Effector CD4-positive, alpha-beta T cell (primary cell): Measurements from ENCODE around the gene SARNP.
"Not testable (repeated sequence)": the region's sequence is repeated elsewhere in the genome, so short reads cannot be mapped to it uniquely, and the experiment has no call there.

Experiments
- DNase-seq: peaks from one replicate; pipeline ENCODE4 v3.0.0-alpha.2; 2020

Gene SARNP

DNA sequence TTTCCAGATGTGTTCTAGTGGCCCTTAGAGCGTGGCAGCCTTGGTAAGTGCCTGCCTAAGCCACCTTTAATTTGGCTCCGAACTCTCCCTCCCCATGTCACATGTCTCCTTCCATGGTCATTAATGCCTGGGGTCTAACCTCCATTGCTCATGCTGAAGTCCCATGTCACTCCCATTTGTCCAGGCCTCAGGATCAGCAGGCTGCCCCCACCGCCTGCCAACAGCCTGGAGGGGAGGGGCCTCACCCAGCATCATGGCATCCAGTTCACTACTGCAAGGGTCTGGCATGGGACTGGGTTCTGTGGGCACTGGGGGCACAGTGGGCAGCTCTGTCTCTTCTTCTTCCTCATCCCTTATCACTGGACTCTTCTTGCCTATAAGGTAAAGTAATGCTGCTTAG lies 20.8 kb upstream of the SARNP start:
- no peak for DNase-seq

DNA sequence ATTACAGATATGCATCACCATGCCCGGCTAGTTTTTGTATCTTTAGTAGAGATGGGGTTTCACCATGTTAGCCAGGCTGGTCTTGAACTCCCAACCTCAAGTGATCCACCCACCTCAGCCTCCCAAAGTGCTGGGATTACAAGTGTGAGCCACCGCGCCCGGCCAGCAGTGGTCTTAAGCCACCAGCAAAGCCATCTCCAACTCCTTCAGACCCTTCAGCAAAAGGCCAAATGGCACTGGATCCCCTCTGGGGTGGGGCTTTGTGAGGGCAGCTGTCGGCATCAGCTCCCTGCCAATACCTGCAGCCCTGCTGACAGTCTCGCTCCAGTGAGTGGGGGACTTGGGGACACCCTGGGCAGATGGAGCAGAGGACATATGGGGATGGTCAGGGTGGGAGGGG lies 16.9 kb upstream of the SARNP start:
- not testable (repeated sequence) for DNase-seq

DNA sequence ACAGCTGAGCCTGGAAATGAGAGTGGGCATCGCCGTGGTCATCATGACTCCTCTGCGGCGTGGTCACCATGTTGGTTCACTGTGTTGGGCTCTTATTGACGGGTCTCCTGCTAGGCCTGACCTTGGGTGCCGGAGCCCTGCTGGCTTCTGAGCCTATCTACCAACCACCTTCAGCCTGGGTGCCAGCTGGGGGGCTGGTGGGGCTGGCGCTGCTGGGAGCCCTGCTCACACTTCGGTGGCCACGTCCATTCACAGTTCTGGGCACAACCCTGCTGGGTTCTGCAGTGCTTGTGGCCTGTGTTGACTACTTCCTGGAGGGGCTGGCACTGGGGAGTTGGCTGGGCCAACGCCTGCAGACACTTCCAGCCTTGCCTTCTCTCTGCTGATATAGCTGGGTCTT lies 15.5 kb upstream of the SARNP start:
- no peak for DNase-seq

DNA sequence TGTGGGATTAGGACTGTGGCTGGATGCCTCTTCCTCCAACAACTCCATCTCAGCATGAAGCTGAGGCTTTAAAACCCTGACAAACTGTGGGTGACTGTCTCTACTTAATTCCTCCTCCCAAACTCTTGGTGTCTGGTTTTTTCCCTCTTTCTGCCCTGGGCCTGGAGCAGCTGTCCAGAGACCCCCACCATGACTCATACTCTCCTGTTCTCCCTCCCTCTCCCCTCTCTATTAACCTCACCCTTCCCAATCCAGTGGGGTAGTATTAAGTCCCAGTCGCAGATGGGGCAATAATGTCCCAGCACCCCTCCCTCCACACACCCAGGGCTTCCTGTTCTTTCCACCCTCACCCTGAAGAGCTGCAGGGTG lies 13.9 kb upstream of the SARNP start:
- no peak for DNase-seq

DNA sequence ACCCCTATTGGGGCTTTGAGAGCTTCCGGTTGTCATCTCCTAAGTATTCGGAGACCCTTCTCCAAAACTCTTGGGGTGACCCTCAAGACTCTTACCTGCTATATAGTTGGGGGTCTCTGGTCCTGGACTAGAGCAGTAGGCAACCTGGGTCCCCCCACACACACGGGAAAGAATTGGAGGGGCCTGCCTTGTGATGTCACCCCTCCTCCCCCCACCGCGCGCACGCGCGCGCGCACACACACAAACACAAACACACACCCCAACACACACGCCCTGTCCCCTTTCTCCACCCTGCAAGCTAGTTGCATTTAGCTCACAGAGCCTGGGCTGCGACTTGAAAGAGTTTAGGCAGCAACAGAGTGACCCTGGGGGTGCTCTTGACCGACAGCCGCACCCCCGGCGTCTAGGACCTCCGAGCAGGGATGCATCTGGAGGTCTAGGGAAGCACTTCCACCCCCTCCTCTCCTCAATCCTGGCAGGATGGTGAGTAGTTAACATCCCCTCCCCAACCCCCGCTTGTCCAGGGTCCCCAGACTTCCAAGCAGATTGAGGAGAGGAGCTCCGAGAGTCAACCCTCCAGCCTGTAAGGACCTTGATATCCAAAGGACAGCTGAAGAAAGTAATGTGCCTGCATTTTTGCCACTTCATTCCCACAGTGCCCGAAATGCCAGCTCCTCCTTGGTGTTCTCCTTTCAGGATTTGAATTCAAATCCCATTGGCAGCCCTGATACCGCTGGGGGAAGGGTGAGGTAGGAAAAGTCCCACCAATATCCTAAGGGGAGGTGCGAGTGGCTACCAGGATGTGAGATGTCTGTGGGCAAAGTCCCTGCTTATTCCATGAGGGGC lies 13.3 kb upstream of the SARNP start:
- no peak for DNase-seq

DNA sequence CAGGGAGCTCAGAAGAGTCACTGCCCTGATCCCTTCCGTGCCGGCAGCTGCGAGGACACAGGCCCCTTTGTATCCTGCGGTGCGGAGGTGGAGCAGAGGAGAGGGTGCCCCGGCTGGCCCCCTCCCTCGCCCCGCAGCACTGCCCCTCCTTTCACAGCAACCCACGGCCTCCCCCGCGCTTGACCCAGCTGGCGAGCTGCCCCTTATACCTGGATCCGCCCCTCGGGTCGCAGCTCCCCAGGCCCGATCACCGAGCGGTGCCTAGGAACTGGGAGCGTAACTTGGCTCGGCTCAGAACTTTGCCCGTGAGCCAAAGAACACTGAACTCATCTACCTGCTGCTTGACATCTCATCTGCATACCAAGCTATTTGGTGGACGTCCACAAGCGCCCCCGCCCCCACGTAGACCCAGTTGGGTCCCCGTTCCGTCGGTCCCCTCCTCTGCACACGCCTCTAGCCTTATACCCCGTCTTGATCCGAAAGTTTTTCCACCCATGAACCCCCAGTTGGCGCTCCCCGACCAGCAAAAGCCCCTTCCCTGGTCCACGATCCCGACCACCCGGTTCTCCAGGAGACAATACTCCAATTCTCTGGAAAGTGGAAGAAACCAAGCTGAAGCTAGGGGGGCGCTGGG lies 12.6 kb upstream of the SARNP start:
- peak; percentile 19 for DNase-seq

DNA sequence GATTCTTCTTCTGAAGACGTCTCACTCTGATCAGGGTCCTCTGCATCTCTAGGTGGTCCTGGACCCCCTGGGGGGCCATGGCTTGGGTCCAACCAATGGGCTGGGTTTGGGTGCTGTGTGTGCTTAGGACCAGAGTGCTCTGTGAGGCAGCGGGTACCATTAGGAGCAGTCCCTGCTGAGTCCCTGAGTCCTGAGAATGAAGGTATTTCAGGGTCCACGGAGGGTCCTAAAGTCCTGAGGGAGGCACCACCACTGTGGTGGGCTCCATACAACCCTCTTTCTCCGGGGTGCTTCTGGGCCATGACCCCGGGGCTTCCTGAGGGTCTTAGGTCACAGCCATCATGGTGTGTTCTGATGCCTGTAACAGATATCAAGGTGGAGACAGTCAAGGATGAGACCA lies 10.8 kb upstream of the SARNP start:
- no peak for DNase-seq

DNA sequence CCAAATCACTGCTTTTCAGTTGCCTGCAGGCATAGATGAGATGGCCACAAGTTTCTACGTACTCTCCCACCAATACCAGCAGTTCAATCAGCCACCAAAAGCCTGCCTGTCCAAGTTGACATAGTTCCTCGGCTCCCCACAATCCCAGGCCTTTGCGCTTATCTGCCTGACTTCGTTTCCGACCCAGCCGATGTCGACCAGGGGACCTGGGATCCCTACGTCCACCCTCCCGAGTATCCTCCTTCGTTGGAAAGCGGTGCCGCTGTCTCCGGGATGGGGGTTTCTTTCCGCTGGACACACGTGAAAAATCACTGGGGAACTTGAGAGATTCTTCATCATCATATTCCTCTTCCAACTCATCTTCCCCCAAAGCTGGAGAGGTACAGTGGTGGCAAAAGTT lies 10.3 kb upstream of the SARNP start:
- no peak for DNase-seq

DNA sequence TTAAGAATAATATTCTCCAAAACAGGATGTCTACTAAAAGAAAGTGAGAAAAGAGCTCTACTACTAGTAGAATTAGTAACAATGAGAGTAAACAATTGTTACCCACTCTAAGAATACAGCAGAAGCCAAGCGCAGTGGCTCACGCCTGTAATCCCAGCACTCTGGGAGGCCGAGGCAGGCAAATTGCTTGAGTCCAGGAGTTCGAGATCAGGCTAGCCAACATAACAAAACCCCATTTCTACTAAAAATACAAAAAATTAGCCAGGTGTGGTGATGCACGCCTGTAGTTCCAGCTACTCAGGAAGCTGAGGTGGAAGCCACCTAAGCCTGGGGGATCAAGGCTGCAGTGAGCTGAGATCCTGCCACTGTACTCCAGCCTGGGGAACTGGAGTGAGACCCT lies 7.2 kb upstream of the SARNP start:
- no peak for DNase-seq

DNA sequence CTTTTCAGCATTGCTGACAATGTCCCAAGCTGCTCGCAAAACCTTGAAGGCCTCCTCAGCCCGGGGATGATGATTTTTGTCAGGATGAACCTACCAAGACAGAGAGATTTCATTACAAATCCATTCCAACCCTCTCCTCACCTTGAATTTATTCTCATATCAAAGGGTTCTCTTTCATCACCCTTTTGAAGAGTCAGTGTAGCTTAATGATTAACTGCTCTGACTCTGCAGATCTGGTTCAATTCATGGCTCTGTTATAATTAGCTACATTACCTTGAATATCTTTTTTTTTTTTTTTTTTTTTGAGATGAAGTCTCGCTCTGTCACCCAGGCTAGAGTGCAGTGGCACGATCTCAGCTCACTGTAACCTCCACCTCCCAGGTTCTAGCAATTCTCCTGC lies 5.9 kb upstream of the SARNP start:
- no peak for DNase-seq

DNA sequence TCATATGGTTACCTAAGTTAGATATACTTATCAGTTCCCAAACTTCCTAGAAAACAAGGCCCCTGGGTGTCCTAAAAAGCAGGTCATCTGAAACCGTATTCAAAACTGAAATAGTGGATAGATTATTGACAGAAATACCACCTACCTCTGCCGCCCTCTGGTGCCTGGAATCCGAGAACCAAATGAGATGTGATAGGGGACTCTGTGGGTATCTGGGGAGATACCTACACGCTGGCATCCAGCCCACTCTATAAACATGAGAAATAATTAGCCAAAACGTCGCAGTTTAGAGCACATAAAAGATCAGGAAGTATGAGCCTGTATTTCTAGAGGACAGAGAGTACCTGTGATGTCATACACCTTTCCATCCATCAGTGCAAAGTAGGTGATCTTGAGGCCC lies 4.7 kb upstream of the SARNP start:
- no peak for DNase-seq

DNA sequence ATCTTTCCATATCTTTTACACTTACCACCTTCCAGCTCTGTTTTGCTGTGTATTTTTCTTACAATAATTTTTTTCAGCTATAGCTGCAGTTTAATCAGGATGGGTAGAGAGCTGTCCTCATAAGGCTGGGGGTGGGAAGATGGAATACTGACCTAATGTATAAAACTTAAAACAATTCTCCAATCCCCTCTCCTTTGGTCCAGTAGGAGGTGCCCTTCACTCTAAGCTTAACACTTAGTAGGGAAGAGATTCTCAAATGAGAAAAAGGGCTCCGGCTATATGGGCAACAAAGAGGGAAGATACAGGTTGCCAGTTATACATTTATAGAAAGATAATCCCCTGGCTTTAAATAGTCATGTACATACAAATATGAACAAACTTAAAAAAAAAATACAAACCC lies 3.2 kb upstream of the SARNP start:
- DNase-seq, result no peak

DNA sequence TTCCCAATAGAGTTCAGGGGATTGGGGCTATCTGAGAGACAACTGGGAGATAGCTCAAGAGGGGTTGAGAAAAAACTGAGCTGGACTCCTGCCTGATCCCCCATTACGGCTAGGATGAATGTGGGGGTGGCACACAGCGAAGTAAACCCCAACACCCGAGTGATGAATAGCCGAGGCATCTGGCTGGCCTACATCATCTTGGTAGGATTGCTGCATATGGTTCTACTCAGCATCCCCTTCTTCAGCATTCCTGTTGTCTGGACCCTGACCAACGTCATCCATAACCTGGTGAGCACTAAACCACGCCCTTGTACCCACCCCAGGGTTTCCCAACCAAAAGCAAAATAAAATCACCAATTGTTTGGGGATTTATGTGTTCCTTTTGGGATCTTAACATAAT lies 1.4 kb upstream of the SARNP start:
- no peak for DNase-seq

DNA sequence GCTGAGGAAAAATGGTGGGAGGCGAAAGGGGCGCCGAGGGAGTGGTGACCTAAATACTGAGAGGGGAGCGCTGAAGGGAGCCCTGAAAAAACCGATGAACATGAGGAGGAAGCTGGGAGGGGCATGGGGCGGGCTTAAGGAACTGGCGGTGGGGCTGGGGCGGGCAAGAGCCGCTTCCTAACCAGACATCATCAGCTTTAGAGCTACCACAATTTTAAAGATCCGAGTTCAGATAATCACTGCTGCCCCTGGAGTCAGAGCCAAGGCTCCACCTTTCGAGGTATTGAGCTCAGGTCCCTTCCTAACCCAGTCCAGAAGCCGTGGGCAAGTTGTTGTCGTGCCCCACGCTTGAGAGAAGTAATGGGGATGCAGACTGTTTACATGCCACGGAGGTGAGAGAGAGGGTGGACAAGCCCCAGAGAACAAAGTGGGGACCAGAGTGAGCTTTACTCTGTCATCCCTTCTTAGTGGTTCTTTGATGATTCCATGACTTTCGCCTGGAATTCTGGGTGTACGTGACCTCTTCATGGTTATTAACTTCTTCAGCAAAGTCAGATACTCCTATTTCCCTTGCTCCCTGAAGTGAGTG lies 710 bp upstream of the SARNP start:
- no peak for DNase-seq

DNA sequence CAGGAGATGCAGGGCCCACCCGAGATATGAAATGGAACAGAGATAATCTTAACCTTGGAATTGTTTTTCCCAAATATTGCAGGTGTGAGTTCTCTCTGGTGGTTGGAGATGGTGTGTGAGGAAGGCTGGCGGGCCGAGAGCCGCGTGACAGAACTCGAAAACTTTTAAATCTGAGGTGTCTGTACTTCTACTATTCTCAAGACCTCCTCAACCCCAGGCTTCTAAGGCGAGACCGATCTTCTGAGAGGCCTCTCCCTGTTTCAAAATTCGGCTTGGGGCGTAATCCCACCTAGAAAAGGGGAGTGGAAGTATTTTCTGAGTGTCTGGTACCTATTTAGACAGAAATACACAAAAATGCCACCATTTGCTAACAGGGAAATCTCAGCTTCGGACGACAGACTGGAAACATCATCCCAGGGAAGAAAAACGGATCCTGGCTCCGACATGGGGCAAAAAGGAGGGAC lies 611 bp downstream of the SARNP start:
- DNase-seq, result no peak

DNA sequence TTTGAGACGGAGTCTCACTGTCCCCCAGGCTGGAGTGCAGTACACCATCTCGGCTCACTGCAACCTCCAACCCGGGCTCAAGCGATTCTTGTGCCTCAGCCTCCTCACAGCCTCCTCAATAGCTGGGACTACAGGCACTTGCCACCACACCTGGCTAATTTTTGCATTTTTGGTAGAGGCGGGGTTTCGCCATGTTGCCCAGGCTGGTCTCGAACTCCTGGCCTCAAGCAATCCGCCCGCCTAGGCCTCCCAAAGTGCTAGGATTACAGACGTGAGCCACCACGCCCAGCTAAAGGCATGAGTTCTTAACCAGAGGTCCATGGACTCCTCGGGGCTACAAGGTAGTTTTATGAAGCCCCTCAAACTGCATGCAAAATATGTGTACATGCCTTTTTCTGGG lies 2.1 kb downstream of the SARNP start:
- DNase-seq, result no peak

DNA sequence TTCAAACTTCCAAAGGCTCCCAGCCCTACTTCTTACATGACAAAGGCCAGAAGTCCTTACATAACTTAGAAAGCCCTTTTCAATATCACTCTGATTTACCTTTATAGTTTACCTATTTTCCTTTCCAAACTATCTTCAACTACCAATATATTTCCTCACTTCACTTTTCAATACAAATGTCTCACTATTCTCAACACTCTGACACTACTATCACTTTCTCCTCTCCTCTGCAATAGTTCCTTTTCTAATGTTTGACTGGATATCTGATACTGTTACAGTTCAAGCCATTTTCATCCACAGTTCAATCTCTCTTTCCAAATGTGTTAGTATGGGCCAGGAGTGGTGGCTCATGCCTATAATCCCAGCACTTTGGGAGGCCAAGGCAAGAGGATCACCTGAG lies 3.3 kb downstream of the SARNP start:
- no peak for DNase-seq

DNA sequence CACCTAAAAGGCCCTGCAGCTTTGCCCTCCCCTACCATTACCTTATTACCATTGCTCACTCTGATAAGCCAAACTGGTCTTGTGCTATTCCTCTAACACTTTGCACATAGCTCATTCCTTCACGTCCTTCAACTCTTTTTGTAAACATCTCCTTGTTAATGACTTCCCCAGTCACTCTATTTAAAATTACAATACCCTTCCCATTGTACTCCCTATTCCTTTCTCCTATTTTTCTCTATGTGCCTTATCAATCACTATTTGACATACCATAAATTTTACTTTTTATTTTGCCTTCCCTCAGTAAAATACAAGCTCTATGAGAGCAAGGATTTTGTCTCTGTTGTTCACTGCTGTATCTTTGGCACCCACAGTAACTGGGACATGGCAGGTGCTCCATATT lies 5.4 kb downstream of the SARNP start:
- no peak for DNase-seq

DNA sequence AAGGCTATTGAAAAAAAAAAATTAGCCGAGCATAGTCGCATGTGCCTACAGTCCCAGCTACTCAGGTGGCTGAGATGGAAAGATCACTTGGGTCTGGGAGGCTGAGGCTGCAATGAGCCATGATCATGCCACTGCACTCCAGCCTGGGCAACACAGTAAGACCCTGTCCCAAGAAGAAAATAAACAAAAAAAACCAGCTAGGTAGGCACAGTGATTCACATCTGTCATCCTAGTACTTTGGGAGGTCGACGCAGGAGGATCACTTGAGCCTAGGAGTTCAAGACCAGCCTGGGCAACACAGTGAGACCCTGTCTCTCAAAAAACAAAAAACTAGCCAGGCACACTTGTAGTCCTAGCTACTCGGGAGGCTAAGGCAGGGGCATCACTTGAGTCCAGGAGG lies 8.2 kb downstream of the SARNP start:
- no peak for DNase-seq

DNA sequence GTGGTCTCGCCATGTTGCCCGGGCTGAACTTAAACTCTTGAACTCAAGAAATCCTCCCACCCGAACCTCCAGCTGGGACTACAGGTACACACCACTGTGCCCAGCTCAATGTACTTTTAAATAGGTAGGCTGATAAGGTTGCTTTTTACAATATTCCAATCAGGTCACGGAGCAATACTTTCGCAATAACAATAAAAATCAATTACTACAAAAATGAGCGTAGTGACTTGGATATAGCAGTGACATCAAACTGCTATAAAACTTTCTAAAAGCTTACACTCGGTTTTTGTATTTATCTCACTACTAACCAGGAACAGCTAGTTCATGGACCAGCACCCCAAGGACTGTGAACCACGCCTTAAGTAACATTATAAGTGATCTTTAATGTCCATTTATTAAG lies 10.5 kb downstream of the SARNP start:
- no peak for DNase-seq

DNA sequence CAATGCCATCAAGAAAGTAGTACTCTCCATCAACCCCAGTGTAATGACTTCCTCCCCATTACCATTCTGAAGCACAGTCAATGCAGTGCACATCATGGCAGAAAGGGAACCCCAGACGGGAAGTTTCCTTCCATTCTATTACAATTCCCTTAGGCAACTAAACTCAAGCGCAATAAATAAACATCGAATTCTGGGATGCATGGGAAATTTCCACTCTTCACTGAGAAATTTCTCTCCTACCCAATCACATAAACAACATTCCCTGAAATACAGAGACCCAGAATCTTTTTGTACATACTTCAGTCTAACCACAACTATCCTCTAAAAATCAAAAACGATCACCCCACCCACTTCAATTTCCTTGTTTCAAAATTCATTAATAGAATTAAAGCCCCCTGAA lies 20.0 kb downstream of the SARNP start:
- DNase-seq, result no peak

DNA sequence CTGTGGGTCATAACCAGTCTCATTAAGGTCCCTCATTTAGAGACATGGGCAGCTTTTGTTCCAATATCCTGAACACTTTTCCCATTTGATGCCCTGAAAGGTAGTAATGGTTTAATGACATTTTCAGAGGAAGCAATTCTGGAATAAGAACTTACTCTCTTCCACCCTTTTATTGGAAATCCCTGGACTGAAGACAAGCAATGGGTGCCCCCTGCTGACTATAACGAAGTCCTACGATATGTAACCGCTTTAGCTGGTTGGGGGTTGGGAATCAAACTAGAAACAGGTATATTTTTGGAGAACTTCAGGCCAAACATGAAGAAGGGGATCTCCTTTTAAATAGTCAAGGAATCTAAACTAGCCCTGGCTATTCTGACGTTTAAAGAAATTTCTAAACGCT lies 20.5 kb downstream of the SARNP start:
- DNase-seq, result no peak

DNA sequence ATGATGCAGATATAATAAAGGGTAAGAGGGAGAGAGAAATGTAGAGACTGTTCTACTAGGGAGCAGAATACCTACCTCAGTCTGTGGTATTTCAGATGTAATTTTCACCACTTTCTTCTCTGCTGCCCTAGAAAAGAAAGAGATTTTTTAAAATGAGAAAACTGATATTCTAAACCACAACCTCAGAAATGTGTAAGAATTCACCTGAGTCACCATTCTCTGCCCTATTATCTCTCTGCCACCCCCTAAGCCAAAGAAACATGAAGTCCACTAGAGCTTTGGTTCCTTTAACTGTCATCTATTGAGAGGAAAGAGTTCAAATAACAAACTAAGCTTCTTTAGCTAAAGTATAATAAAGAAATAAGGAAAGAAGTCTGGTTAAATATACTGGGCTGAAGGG lies 21.6 kb downstream of the SARNP start:
- no peak for DNase-seq

DNA sequence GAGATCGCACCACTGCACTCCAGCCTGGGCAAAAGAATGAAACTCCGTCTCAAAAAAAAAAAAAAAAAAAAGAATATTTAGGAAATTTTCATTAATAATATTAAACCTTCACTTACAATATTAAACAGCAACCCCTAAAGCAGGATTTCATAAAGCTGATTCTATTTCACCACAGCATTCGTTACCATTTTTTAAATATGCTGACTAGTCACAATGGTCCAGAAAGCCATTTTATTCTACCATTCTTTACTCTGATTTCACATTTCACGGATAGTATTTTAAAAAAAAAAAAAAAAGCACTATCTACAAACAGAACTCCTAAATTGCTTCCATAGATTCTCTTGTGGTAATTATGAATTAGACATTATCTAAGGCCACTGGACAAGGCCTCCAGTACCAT lies 27.6 kb downstream of the SARNP start:
- no peak for DNase-seq
